HL-60 (cell line): Measurements from ENCODE around the gene DOK7.
"Not testable (repeated sequence)": the region's sequence is repeated elsewhere in the genome, so short reads cannot be mapped to it uniquely, and the experiment has no call there.

Experiments
- DNase-seq, 2 experiments: peaks; one replicate each; pipeline ENCODE4 v3.0.0-alpha.2; 2010 to 2020; ENCODE audit warnings: low read depth in 1 of 2, low spot score in 1 of 2
- H3K27ac ChIP-seq: fragments of 250-450 bp; sonication (Bioruptor Pico); replicated peaks from 2 replicates; pipeline ENCODE4 v1.5.1; 2020; ENCODE audit warnings: mild to moderate bottlenecking, moderate library complexity
- H3K27me3 ChIP-seq: fragments of 250-450 bp; sonication (Bioruptor Pico); 2 replicates; pipeline ENCODE4 v1.5.1; 2021; ENCODE audit warnings: mild to moderate bottlenecking, moderate library complexity; ENCODE audit not compliant: insufficient read depth, poor library complexity, severe bottlenecking
- H3K4me3 ChIP-seq: replicated peaks from 2 replicates; pipeline ENCODE4 v1.5.1; 2011; ENCODE audit warnings: mild to moderate bottlenecking, control low read depth, low read length; ENCODE audit not compliant: insufficient read depth
- GABPA ChIP-seq: IDR thresholded peaks from 2 replicates; pipeline ENCODE4 v1.6.1; 2012; ENCODE audit warnings: low read depth
- POLR2AphosphoS5 ChIP-seq: IDR thresholded peaks from 2 replicates; pipeline ENCODE4 v1.6.1; 2012; ENCODE audit warnings: low read depth
- REST ChIP-seq: IDR thresholded peaks from 2 replicates; pipeline ENCODE4 v1.6.1; 2012; ENCODE audit warnings: low read depth; ENCODE audit not compliant: insufficient replicate concordance
- SPI1 ChIP-seq: IDR thresholded peaks from 2 replicates; pipeline ENCODE4 v1.6.1; 2012; ENCODE audit warnings: low read depth, mild to moderate bottlenecking, borderline replicate concordance
- TF ChIP-seq, protein P1 (sequence below): IDR thresholded peaks from one replicate; pipeline ENCODE4 v1.5.1; 2011; ENCODE audit warnings: low read length, control low read depth, inconsistent platforms; ENCODE audit not compliant: insufficient read depth

DOK7 gene

DNA sequence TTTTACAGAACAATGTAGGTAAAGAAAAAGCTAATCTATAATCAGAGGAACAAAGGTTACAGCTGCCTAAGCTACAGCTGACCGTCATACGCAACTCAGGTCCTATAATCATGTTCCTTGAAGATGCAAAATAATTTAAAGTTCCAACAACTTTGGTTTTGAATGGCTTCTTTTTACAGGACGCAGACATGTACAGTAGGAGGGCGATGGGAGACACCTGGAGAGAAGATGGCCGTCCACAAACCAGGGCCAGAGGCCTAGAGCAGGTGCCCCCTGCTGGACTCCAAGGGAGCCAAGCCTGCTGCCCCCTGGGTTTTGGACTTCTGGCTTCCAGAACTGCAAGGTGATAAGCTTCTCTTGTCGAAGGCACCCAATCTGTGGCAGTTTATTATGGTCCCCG lies 10.7 kb upstream of the DOK7 start:
- TF ChIP-seq GABPA = no peak
- no peak for TF ChIP-seq REST
- no peak for TF ChIP-seq POLR2AphosphoS5
- TF ChIP-seq, protein P1, sequence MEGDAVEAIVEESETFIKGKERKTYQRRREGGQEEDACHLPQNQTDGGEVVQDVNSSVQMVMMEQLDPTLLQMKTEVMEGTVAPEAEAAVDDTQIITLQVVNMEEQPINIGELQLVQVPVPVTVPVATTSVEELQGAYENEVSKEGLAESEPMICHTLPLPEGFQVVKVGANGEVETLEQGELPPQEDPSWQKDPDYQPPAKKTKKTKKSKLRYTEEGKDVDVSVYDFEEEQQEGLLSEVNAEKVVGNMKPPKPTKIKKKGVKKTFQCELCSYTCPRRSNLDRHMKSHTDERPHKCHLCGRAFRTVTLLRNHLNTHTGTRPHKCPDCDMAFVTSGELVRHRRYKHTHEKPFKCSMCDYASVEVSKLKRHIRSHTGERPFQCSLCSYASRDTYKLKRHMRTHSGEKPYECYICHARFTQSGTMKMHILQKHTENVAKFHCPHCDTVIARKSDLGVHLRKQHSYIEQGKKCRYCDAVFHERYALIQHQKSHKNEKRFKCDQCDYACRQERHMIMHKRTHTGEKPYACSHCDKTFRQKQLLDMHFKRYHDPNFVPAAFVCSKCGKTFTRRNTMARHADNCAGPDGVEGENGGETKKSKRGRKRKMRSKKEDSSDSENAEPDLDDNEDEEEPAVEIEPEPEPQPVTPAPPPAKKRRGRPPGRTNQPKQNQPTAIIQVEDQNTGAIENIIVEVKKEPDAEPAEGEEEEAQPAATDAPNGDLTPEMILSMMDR = no peak
- TF ChIP-seq SPI1 = no peak
- Histone ChIP-seq H3K4me3 (no peak overlapping the region), H3K27me3 (peaks cover 13% of the 10 kb centered on the region), H3K27ac (no peak overlapping the region)
- DNase-seq = no peak

GRCh38 chr4:3455596-3455995 lies 7.5 kb upstream of the DOK7 start:
- not testable (repeated sequence) for H3K27ac ChIP-seq, H3K4me3 ChIP-seq, H3K27me3 ChIP-seq, DNase-seq

- no peak for DNase-seq
- no peak overlapping the region for H3K4me3 ChIP-seq
- no peak overlapping the region for H3K27ac ChIP-seq
- H3K27me3 ChIP-seq = peaks cover 14% of the 10 kb centered on the region
- TF ChIP-seq, protein P1 = no peak
- TF ChIP-seq SPI1 (no peak), POLR2AphosphoS5 (no peak), GABPA (no peak), REST (no peak)
Measured at GRCh38 chr4:3458371-3458770, 4.7 kb upstream of the DOK7 start.

DNA sequence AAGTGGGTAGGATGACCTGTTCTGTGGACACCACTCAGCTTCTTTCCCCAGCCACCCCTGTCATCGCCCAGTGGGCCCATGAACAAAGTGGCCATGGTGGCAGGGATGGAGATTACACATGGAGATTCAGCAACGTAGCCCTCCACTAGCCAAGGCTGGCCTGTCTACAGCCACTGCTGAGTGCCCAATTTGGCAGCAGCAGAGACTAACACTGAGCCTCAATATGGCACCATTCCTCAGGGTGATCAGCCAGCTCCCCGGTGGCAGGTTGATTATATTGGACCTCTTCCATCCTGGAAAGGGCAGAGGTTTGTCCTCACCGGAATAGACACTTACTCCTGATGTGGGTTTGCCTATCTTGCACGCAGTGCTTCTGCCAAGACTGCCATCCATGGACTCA lies 4.0 kb upstream of the DOK7 start:
- not testable (repeated sequence) for H3K27ac ChIP-seq, DNase-seq, H3K4me3 ChIP-seq
- peaks cover 22% of the 10 kb centered on the region for H3K27me3 ChIP-seq

DNA sequence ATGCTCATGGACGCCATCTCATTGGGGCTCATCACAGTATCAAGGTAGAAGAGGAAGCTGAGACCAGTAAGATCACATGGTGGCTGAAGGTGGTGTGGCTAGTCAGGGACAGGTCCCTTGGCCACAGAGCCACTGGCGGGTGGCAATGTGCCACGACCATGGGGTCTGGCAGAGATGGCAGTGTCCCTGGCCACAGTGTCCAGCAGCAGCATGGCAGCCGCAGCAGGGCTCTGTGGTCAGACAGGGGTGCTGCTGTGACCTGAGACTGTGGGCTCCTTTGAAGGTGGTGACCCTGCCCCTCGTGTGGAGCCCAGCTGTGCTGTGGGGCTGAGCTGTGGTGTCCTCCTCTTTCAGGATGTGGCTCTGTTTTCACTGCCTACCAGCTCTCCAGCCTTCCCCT lies 2.2 kb upstream of the DOK7 start:
- Histone ChIP-seq H3K27me3 (peaks cover 31% of the 10 kb centered on the region), H3K4me3 (no peak overlapping the region), H3K27ac (no peak overlapping the region)
- TF ChIP-seq REST (no peak), SPI1 (no peak), GABPA (no peak), POLR2AphosphoS5 (no peak)
- no peak for DNase-seq
